ENCODE data around the gene KLF2. TPM values are rescaled to one million over a fixed set of nuclear protein-coding genes. Genes with fewer than 3 reads are reported as not detected.

The KLF2 gene
- total and polyA plus RNA-seq, 2 donors (not counting 1 experiment from before 2014, with no cell fraction given): 242 to 3,965 TPM

DNA sequence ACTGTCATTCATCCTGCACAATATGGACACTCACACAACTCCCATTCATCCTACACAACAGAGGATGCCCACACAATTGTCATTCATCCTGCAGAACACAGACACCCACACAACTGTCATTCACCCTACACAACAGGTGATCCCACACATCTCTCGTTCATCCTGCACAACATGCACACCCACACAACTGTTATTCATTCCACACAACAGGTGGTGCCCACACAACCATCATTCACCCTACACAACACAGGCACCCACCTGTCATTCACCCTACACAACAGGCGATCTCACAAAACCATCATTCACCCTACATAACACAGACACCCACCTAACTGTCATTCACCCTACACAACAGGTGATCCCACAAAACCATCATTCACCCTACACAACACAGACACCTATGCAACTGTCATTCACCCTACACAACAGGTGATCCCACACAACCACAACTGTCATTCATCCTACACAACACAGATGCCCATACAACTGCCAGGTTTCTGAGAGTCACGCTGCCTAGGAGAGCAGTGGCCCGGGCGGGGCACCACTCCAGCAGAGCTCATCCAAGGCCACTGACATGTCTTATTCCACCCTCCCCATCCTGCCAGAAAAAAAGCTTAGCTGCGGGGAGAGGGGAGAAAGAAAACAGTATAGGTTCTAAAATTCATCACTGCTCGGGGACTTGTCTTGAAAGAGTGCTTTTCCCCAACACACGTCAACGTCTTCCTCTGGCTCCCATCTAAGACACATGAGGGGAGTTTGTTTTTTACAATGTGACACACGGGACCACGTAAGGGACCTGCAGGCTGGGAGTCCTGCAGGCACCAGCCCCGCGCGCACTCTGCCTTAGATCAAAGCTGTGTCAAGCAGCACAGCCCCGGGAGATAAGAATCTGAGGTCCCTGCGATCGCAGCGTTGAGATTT, 44.0 kb downstream of the KLF2 start:
- intact Hi-C loops (cut with micrococcal nuclease): loop anchor here (5.0 kb wide), 1 partner anchor 219 kb away; no protein-coding TSS in a partner anchor
- CTCF ChIA-PET: interaction anchor here (3.0 to 6.1 kb wide), 6 partner anchors 14 to 48 kb away, joined by 11 to 60 read pairs (median 42); no protein-coding TSS in a partner anchor
- Histone ChIP-seq H3K27me3 (replicated peaks in 1 of 4; ENCODE audit: control extremely low read depth in 1 of 4, control insufficient read depth in 3 of 4, insufficient read depth in 4 of 4, low read length in 3 of 4) (no peaks in the 10 kb centered on the region), H3K79me2 (ENCODE audit: control insufficient read depth, insufficient read depth, low read length) (peaks cover 24% of the 10 kb centered on the region), H3K4me1 (ENCODE audit: control insufficient read depth in 2 of 2, insufficient read depth in 2 of 2, low read length in 2 of 2) (peaks cover 94 to 100% of the 10 kb centered on the region in 2 donors), H3K36me3 (replicated peaks in 1 of 2; ENCODE audit: control extremely low read depth in 1 of 2, control insufficient read depth in 1 of 2, extremely low read depth in 1 of 2, insufficient read depth in 2 of 2, low read length in 1 of 2) (peaks cover 0 to 9% of the 10 kb centered on the region in 2 experiments), H2AFZ (ENCODE audit: insufficient read depth, low read depth, low read length, poor library complexity, severe bottlenecking) (no peak overlapping the region), H3K27ac (ENCODE audit: low read length in 2 of 2) (peak overlapping the region; percentile 85 to 94), H3K4me2 (replicated peaks; ENCODE audit: low read depth, low read length, poor library complexity, severe bottlenecking) (peak overlapping the region; percentile 86), H3K4me3 (ENCODE audit: control extremely low read depth in 1 of 5, extremely low read depth in 1 of 5, insufficient read depth in 1 of 5, low read depth in 2 of 5, low read length in 4 of 5) (peak overlapping the region in 2 of 5 experiments; percentile 18 to 47), H4K20me1 (ENCODE audit: control insufficient read depth, insufficient read depth, low read length, poor library complexity, severe bottlenecking) (no peaks in the 10 kb centered on the region), H3K9me3 (ENCODE audit: control extremely low read depth in 1 of 3, control insufficient read depth in 2 of 3, insufficient read depth in 1 of 3, low read length in 2 of 3) (no peaks in the 10 kb centered on the region), H3K9ac (ENCODE audit: low read length) (peak overlapping the region; percentile 51)
- no peak overlapping the region for H3K4me3 Mint-ChIP-seq
- no peaks in the 10 kb centered on the region for H3K9me3 Mint-ChIP-seq (ENCODE audit: insufficient read depth)
- no peak for ATAC-seq (ENCODE audit: low read depth)
- POLR2A ChIA-PET: interaction anchor here (0.6 to 12.1 kb wide), 6 partner anchors 8 to 41 kb away, joined by 3 to 337 read pairs (median 4); partner anchors contain the start of gene KLF2
- no peak overlapping the region for H3K27ac Mint-ChIP-seq
- H3K4me1 Mint-ChIP-seq: peaks cover 37% of the 10 kb centered on the region
- TF ChIP-seq, protein P1, sequence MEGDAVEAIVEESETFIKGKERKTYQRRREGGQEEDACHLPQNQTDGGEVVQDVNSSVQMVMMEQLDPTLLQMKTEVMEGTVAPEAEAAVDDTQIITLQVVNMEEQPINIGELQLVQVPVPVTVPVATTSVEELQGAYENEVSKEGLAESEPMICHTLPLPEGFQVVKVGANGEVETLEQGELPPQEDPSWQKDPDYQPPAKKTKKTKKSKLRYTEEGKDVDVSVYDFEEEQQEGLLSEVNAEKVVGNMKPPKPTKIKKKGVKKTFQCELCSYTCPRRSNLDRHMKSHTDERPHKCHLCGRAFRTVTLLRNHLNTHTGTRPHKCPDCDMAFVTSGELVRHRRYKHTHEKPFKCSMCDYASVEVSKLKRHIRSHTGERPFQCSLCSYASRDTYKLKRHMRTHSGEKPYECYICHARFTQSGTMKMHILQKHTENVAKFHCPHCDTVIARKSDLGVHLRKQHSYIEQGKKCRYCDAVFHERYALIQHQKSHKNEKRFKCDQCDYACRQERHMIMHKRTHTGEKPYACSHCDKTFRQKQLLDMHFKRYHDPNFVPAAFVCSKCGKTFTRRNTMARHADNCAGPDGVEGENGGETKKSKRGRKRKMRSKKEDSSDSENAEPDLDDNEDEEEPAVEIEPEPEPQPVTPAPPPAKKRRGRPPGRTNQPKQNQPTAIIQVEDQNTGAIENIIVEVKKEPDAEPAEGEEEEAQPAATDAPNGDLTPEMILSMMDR (IDR thresholded peaks at IDR 0.05): no peak
- TF ChIP-seq EZH2 (IDR thresholded peaks at IDR 0.05; ENCODE audit: borderline replicate concordance, insufficient read depth, low read depth, low read length, poor library complexity, severe bottlenecking): no peak
- DNase-seq: peak; percentile 49
- no peaks in the 10 kb centered on the region for H3K27me3 Mint-ChIP-seq
- WGBS (ENCODE audit: insufficient coverage): 25% methylated on average over 8 of the region's 18 CpGs

Data from B cell (primary cell).